Hypothalamus (tissue), 51 donors: ENCODE measurements around the gene SLC22A4.

Experiments used
- DNase-seq, 51 donors: peaks; one replicate each; lab custom pipeline; 2025; lab: John Stamatoyannopoulos, UW

SLC22A4 gene

GRCh38 chr5:132389051-132389331 lies 94.8 kb downstream of the SLC22A4 start:
- DNase-seq: no peak

- peak in 5 of 51 donors; percentile 26 to 54 (median 44) for DNase-seq
Observed at GRCh38 chr5:132389585-132390286, 95.5 kb downstream of the SLC22A4 start.

- DNase-seq: no peak
Observed at GRCh38 chr5:132391247-132391646, 97.1 kb downstream of the SLC22A4 start.

- no peak for DNase-seq
Observed at GRCh38 chr5:132391870-132392269, 97.7 kb downstream of the SLC22A4 start.

- no peak for DNase-seq
Observed at GRCh38 chr5:132392411-132392810, 98.2 kb downstream of the SLC22A4 start.

GRCh38 chr5:132392978-132393825 lies 99.0 kb downstream of the SLC22A4 start:
- DNase-seq: no peak
